ENCODE data around the gene KIAA1549. TPM values are rescaled to one million over a fixed set of nuclear protein-coding genes. Genes with fewer than 3 reads are reported as not detected.

KIAA1549 gene
- total and polyA plus RNA-seq, 9 of the 15 experiments (the other 6 are each of a cell fraction or from before 2014, with no cell fraction given) = 0.01 to 0.29 (median 0.07) TPM

DNA sequence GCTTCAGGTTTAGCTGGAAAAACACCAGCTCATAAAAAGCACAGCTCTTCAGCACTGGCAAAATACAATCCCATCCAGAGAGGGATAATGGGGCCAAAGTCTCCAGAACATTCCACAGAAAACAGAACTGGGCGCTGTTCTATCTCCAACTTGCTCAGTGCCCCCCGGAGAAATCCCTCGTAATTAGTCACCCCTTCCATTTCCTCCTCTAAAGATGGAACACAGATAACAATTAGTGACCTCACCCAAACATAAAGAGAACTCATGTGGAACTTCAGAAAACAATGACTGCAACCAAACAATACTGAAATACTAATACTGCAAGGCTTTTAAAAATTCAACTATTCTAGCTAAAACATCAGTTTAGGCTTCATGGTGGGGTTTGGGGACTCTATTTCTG is 46.3 kb downstream of the KIAA1549 start:
- in situ Hi-C loops (cut with MboI) (no loop called here), intact Hi-C loops (cut with micrococcal nuclease) (no loop called here)
- Histone ChIP-seq H3K36me3 (ENCODE audit: control insufficient read depth, insufficient read depth, low read length) (no peaks in the 10 kb centered on the region), H3K4me2 (ENCODE audit: insufficient read depth, low read length) (no peak overlapping the region), H3K27me3 (ENCODE audit: control insufficient read depth in 2 of 2, insufficient read depth in 2 of 2, low read length in 2 of 2) (peaks cover 48 to 72% of the 10 kb centered on the region in 2 experiments), H3K9me3 (replicated peaks; ENCODE audit: control insufficient read depth, insufficient read depth, low read depth, low read length) (no peaks in the 10 kb centered on the region), H3K4me1 (replicated peaks in 1 of 2; ENCODE audit: control insufficient read depth in 2 of 2, insufficient read depth in 2 of 2, low read length in 2 of 2) (0 out of 5 replicates have a peak, but pooled peaks cover 0 to 5% of the 10 kb centered on the region in 2 experiments), H3K9me1 (ENCODE audit: control insufficient read depth, insufficient read depth, low read length) (no peaks in the 10 kb centered on the region), H3K9ac (ENCODE audit: insufficient read depth in 1 of 2, low read depth in 2 of 2, low read length in 2 of 2) (no peak overlapping the region), H3K4me3 (no peak overlapping the region), H4K20me1 (replicated peaks; ENCODE audit: control insufficient read depth, insufficient read depth, low read length) (no peaks in the 10 kb centered on the region), H3K27ac (ENCODE audit: extremely low read depth, low read depth, low read length) (no peak overlapping the region), H2AFZ (ENCODE audit: low read depth, low read length) (no peak overlapping the region), H3K79me2 (ENCODE audit: control insufficient read depth, insufficient read depth, low read length) (no peaks in the 10 kb centered on the region)
- POLR2A ChIA-PET = interaction anchor here (0.7 to 1.3 kb wide), 3 partner anchors 11 to 46 kb away, joined by 3 to 4 read pairs (median 3); no protein-coding TSS in a partner anchor
- CTCF ChIA-PET (ENCODE audit: low intra/inter-chr PET ratio) = no interaction called here
- TF ChIP-seq, protein P1, sequence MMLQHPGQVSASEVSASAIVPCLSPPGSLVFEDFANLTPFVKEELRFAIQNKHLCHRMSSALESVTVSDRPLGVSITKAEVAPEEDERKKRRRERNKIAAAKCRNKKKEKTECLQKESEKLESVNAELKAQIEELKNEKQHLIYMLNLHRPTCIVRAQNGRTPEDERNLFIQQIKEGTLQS (IDR thresholded peaks at IDR 0.05) = peak; percentile 37; the same call in 1 of the 2 replicates
- TF ChIP-seq, protein P1 (CRISPR knock-in tag; conservative IDR thresholded peaks at IDR 0.05) = no peak
- TF ChIP-seq, protein P2, sequence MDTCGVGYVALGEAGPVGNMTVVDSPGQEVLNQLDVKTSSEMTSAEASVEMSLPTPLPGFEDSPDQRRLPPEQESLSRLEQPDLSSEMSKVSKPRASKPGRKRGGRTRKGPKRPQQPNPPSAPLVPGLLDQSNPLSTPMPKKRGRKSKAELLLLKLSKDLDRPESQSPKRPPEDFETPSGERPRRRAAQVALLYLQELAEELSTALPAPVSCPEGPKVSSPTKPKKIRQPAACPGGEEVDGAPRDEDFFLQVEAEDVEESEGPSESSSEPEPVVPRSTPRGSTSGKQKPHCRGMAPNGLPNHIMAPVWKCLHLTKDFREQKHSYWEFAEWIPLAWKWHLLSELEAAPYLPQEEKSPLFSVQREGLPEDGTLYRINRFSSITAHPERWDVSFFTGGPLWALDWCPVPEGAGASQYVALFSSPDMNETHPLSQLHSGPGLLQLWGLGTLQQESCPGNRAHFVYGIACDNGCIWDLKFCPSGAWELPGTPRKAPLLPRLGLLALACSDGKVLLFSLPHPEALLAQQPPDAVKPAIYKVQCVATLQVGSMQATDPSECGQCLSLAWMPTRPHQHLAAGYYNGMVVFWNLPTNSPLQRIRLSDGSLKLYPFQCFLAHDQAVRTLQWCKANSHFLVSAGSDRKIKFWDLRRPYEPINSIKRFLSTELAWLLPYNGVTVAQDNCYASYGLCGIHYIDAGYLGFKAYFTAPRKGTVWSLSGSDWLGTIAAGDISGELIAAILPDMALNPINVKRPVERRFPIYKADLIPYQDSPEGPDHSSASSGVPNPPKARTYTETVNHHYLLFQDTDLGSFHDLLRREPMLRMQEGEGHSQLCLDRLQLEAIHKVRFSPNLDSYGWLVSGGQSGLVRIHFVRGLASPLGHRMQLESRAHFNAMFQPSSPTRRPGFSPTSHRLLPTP (IDR thresholded peaks at IDR 0.05; ENCODE audit: borderline replicate concordance, extremely low read depth, insufficient read length) = no peak
- TF ChIP-seq BRD4 (IDR thresholded peaks at IDR 0.05) = no peak
- TF ChIP-seq ELF2 (CRISPR knock-in tag; IDR thresholded peaks at IDR 0.05) = no peak
- TF ChIP-seq JUND (IDR thresholded peaks at IDR 0.05; ENCODE audit: borderline replicate concordance, low read depth, low read length) = peak; percentile 20; the same call in 1 of the 2 replicates
- TF ChIP-seq JUND (tag; IDR thresholded peaks at IDR 0.05; ENCODE audit: borderline replicate concordance, low read depth, low read length) = peak; percentile 26; the same call in 1 of the 3 replicates
- TF ChIP-seq XRCC3 (IDR thresholded peaks at IDR 0.05) = no peak
- no TSS peak for BruUV-seq (replicated peaks)
- WGBS (ENCODE audit: insufficient coverage, low coverage, missing lambda C conversion rate) = 0% methylated on average over 3 of the region's 3 CpGs
- DNase-seq (ENCODE audit: extremely low read depth in 1 of 4, low spot score in 3 of 4) (no peak), FAIRE-seq (no peak), ATAC-seq (no peak)
